Femur (tissue), 1 donor: ENCODE measurements around the gene FAM110A.
"Not testable (repeated sequence)": the region's sequence is repeated elsewhere in the genome, so short reads cannot be mapped to it uniquely, and the experiment has no call there.

Source experiments
- DNase-seq: peaks from one replicate; pipeline ENCODE4 v3.0.0-alpha.2; 2017

The FAM110A gene

GRCh38 chr20:824490-824889 lies 9.0 kb upstream of the FAM110A start:
- DNase-seq, result no peak

- no peak for DNase-seq
Observed at GRCh38 chr20:824916-825315, 8.6 kb upstream of the FAM110A start.

- DNase-seq, result no peak
Observed at GRCh38 chr20:825710-826421, 7.6 kb upstream of the FAM110A start.

DNA sequence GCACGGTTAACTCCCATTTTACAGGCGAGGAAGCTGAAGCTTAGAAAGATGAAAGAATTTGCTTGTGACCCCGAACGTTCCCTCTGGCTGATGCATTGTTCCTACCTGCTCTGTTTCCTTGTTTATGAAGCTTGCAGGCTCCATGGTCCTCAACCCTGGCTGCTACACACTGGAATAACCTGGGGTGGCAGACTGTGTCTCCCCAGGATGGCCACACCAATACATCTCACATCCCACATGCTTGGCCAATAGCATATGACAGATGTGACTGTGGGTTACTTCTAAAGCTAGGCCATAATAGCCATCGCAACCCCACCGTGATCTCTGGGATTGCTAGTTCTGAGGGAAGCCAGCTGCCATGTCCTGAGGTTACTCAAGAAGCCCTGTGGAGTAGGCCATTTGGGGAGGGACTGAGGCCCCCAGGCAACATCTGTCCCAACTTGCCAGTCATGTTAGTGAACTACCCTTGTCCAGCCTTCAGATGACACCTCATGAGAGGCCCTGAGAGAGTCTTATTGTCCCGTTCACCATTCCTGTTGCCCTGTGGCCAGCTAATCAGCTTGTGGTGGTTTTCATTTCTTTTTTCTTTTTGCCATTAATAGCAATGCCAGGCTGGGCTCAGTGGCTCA lies 6.7 kb upstream of the FAM110A start:
- no peak for DNase-seq

DNA sequence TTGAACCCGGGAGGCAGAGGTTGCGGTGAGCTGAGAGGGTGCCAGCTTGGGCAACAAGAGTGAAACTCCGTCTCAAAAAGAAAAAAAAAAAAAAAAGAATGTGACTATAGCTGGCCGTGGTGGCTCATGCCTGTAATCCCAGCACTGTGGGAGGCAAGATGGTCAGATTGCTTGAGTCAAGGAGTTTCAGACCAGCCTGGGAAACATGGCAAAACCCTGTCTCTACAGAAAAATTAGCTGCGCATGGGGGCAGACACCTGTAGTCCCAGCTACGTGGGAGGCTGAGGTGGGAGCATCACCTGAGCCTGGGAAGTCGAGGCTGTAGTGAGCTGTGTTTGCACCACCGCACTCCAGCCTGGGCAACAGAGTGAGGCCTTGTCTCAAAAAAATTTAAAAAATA lies 5.5 kb upstream of the FAM110A start:
- not testable (repeated sequence) for DNase-seq

DNA sequence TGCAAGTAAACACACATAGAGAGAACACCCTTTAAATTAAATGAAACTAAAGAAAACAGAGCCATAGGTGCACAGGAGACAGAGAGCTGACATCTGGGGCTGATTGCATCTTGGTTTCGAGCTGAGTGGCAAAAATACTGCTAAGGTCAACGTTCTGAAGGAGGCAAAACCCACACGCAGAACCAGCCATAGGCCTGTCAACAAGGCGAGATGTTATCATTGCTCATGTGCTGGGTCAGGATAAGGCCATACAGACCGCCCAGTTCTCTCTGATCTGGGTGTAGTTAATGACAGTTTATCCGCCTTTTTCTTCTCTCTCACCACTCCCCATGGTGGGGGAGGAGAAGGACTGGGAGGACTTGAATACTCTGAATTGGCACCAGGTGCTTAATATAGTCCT lies 4.5 kb upstream of the FAM110A start:
- no peak for DNase-seq

DNA sequence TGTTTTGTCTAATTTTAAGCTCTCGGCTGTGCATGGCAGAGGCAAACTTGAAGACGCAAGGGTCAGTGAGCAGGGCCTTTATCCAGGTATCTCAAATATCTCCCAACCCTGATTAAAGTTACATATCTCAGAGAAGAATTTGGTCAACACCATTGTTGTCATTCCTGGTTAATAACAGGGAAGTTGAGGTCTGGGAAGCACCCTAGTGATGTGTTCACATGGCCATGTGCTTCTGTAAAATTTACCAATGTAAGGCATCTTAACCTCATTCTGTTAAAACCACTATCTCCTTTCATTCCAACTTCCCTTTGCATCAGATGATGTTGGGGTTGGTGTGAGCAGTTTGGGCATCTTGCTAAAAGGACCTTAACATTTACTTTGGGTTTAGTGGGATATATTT lies 4.0 kb upstream of the FAM110A start:
- DNase-seq, result no peak

DNA sequence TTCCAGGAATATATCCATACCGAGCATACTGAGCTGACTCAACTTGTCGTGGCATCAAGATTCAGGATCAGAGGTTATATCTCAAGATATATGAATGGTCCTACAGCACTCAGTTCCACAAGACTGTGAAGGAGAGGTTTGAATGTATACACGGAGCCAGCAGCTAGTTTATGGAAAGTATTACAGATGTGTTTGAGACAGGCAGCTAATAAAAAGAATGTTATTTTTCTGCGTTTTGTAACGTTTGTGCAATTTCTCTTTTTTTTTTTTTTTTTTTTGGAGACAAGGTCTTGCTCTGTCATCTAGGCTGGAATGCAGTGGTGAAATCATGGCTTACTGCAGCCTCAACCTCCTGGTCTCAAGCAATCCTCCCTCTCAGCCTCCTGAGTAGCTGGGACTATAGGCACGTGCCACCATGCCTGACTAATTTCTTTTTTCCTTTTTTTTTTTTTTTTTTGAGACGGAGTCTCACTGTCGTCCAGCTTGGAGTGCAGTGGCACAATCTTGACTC lies 3.4 kb upstream of the FAM110A start:
- no peak for DNase-seq

- DNase-seq, result no peak
Observed at GRCh38 chr20:831251-831650, 2.3 kb upstream of the FAM110A start.

DNA sequence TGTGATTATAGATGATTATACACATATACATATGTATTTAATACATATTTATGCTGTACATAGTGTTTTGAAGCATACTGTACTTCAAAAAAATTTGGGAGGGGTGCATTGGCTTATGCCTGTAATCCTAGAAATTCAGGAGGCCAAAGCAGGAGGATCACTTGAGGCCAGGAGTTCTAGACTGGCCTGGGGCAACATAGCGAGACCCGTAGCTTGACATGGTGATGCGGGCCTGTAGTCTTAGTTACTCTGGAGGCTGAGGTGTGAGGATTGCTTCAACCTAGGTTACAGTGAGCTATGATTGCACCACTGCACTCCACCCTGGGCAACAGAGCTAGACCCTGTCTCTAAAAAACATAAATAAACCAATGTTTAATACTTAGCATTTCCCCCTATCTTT lies 1.6 kb upstream of the FAM110A start:
- DNase-seq, result no peak

DNA sequence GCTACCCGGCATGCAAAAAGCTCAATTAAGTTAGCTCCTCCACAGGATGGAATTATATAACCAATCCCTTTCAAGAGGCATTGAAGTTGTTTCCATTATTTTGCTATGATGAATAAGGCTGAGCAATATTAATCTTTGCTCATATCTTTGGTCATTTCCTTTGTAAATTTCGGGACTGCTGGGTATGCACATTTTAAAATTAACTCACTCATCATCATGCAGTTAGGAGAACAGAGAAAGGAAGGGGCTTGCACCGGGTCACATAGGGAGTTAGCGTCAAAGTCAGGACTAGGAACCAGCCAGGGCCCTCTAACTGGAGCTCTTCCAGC lies 430 bp upstream of the FAM110A start:
- no peak for DNase-seq

DNA sequence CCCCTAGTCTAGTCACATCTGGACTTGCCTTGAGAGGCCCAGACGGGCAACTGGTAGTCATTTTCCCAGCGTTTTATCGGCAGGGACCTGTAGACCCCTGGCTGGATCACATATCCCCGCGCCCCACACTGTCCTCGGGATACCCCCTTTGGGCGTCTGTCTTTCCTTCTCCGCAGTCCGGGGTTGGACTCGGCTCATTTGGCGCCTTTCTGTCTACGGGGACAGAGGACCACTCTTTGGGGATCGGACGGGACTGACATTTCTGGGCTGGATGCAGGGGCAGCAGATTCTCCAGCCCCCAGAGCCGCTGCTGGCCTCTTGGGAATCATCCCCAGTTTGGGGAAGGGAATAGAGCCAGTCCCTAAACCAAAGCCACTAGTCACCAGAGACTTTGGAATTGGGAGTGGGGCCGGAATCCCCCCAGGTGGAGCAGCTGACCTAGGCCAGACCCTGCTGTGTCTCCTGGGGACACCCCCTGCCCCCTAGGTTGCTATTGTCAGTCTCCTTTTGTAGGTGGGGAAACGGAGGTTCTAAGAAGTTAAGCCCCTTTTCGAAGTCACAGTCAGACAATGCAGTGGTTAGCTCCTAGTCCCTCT lies 734 bp downstream of the FAM110A start:
- no peak for DNase-seq

DNA sequence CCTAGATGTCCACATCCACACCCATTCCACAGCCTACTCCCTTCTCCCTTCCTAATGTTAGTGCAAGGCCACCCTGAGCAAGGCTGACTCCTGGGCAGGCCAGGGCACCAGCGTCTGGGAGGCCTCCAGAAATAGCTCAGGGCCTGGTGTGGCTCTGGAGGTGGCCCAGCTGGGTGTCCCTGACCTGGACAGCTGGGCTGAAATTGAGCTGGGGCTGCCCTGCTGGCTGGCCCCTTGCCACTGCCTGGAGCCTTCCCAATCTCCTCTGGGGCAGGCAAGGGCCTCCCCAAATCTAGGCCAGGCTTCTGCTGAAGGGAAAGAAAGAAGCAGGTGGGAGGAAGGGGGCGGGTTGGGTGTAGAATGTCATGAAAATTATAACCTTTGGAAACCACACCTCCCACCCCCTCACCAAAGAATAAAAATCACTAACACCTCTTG lies 2.1 kb downstream of the FAM110A start:
- DNase-seq, result peak; percentile 75

GRCh38 chr20:836190-836589 lies 2.7 kb downstream of the FAM110A start:
- DNase-seq, result no peak

- DNase-seq, result no peak
Observed at GRCh38 chr20:839015-839414, 5.5 kb downstream of the FAM110A start.

DNA sequence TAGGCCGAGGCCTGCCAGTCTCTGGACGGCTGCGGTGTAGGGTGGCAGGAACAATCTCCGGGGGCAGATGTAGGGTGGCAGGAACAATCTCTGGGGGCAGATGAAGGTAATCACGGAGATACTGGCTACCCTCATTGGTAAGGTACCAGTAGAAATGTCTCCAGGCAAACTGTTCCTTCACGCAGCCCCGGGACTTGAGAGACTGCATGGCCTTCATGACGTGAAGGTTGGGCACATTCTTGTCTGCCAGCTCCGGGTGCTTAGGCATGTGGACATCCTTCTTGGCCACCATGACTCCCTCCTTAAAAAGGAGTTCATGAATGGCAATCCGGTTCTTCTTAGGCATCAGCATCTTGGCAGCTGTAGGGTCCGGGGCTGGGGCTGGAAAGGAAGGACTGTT lies 6.1 kb downstream of the FAM110A start:
- DNase-seq, result no peak

DNA sequence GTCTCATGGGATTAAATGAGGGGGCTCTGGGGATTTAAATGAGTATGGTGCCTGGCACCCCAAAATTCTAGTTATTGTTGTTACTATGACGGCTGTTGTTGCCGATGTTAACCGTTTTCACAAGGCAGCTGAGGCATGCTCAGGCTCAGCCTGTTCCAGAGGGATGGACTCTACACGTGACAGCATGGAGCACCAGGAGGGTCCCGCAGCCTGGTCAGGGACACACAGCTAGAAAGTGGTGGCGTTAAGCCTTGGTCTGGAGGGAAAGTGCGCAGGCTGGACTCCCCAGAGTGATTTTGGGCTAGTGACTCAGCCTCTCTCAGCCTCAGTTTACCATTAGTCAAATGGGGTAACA lies 7.0 kb downstream of the FAM110A start:
- no peak for DNase-seq

- DNase-seq, result no peak
Observed at GRCh38 chr20:840858-841567, 7.5 kb downstream of the FAM110A start.

DNA sequence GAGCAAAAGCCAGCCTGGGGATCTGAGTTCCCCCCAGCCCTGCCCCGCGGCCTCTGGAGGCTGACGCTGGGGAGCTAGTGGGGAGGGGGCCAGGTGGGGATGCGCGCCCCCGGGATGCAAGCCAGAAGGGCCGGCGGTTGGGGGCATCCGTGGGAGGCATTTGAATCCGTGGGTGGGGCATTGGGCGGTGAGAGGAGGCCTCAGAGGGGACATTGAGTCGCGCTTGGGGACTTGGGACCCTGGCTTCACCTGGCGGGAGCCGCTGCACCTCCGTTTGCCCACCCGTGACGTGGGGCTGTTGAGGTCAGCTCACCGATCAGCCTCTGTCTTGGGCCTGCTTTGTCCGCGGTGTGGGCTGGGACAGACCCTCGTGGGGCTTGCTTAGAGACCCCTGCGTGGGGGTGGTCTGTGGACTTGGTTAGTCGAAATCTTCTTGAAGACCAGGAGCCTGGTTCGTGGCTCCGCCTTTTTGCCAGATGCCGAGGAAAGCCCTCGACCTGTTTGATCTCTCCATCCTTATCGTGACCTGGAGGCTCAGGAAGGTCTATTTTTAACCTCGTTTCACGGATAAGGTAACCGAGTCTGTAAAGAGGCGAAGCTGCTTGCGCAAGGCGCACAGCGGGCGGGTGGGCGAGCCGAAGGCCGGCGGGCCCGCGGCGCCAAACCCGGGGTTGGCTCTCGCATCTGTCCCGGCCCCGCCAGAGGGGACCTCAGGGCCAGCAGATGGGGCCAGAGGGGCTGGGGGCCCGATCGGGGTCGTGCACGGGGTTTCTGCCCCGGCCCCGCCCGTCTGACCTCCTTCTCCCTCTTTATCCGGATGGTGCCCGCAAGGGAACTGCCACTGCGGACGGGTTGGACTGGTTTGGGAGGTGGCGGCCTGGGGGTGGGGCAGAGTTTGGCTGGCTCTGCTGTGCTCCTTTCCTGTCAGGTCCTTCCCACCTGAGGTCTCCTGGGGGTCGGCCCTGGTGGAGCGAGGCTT lies 8.3 kb downstream of the FAM110A start:
- no peak for DNase-seq

DNA sequence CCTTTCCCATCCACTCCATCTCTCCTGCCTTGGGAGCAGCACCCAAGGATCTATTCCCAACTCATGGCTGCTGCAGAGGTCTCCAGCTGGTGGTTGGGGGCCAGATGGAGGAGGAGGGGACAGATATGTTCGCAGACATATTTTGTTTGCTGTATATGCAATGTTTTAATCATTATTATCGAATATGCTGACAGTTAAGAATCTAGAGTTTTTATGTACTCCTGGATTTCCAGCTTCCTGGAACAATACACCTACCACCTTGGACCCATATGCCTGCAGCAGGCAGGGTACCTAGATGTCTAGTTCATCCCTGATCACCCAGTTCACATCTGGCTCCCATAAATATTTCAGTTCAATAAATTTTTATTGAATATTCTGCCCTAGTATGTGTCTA lies 9.0 kb downstream of the FAM110A start:
- no peak for DNase-seq

DNA sequence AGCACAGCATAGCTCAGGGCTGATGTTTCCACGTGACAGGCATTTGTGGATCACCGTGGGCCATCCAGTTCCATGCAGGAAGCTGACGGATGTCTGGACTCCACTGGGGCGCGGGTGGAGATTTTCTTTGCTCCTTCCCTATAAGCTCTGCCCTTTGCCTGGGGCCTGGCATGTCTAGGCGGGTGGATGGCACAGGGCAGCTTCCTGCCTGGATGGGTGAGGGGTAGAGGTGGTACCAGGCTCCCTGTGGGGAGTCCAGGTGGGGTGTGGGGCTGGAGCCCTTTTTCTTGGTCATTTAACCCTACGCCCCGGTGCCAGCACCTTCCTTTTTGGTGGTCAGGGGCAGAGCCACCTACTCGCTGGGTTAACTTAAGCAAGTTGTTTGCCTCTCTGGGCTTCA lies 10.4 kb downstream of the FAM110A start:
- DNase-seq, result no peak

DNA sequence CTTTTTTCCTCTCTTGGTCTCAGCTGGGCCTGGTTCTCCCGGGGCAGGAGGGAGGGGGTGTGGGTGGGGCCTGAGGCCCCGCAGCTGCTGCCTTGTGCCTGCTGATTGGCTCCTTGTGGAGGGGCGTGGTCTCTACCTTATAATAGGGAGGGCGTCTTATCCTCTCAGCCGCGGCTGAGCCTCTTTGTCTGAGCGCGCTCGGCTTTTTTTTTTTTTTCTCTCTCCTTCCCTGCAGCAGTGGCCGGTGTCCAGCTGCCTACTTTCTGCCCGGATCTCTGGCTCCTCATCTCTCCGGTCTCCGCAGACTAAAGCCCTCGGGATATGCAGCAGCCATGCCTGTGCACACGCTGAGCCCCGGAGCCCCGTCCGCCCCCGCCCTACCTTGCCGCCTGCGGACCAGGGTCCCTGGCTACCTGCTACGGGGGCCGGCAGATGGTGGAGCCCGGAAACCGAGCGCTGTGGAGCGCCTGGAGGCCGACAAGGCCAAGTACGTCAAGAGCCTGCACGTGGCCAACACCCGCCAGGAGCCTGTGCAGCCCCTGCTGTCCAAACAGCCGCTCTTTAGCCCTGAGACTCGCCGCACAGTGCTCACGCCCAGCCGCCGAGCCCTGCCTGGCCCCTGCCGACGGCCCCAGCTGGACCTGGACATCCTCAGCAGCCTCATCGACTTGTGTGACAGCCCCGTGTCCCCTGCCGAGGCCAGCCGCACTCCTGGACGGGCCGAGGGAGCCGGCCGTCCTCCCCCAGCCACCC lies 11.1 kb downstream of the FAM110A start:
- DNase-seq, result peak; percentile 90
